KBM-7 (cell line): ENCODE data around the gene PPARG.
A peak's percentile ranks its signal among the peaks of the same experiment; 100 is the strongest.
"Not testable (repeated sequence)": the region's sequence is repeated elsewhere in the genome, so short reads cannot be mapped to it uniquely, and the experiment has no call there.

ENCODE experiments used
- DNase-seq: peaks from one replicate; pipeline ENCODE4 v3.0.0-alpha.2; 2015
- in situ Hi-C: fragments of 300-500 bp; cut with MboI; formaldehyde crosslinking; loops from 2 replicates; pipeline ENCODE4 v1.14.3; 2020; ENCODE audit warnings: low sequenced_read_pairs, low pct_unique_long_range_greater_than_20kb, mixed read lengths

The PPARG gene

GRCh38 chr3:12357456-12357855 lies 68.6 kb downstream of the PPARG start:
- no peak for DNase-seq
- in situ Hi-C loops: no loop called here

- in situ Hi-C loops: no loop called here
- DNase-seq: no peak
These were observed 74.7 kb downstream of the PPARG start for GRCh38 chr3:12363397-12364195.

- in situ Hi-C loops: no loop called here
- no peak for DNase-seq
These were observed 78.5 kb downstream of the PPARG start for GRCh38 chr3:12367346-12367745.

- in situ Hi-C loops: no loop called here
- DNase-seq: no peak
These were observed 80.2 kb downstream of the PPARG start for GRCh38 chr3:12369029-12369428.

GRCh38 chr3:12369598-12369997 lies 80.7 kb downstream of the PPARG start:
- in situ Hi-C loops: no loop called here
- no peak for DNase-seq

- DNase-seq: no peak
- in situ Hi-C loops: no loop called here
These were observed 81.9 kb downstream of the PPARG start for GRCh38 chr3:12370758-12371157.

- DNase-seq: no peak
- in situ Hi-C loops: no loop called here
These were observed 82.8 kb downstream of the PPARG start for GRCh38 chr3:12371525-12372140.

- in situ Hi-C loops: no loop called here
- no peak for DNase-seq
These were observed 83.9 kb downstream of the PPARG start for GRCh38 chr3:12372741-12373280.

- DNase-seq: no peak
- in situ Hi-C loops: no loop called here
These were observed 86.7 kb downstream of the PPARG start for GRCh38 chr3:12375572-12375971.

GRCh38 chr3:12379640-12380429 lies 91.0 kb downstream of the PPARG start:
- in situ Hi-C loops: no loop called here
- no peak for DNase-seq

GRCh38 chr3:12380461-12380860 lies 91.6 kb downstream of the PPARG start:
- DNase-seq: peak; percentile 10

GRCh38 chr3:12381199-12381598 lies 92.3 kb downstream of the PPARG start:
- in situ Hi-C loops: no loop called here
- no peak for DNase-seq

More at GRCh38 chr3:12380461-12380860, 91.6 kb downstream of the PPARG start:
- in situ Hi-C loops: no loop called here

- in situ Hi-C loops: no loop called here
These were observed 94.3 kb downstream of the PPARG start for GRCh38 chr3:12383218-12383617.

GRCh38 chr3:12384451-12385233 lies 95.8 kb downstream of the PPARG start:
- DNase-seq: no peak
- in situ Hi-C loops: no loop called here

More at GRCh38 chr3:12383218-12383617, 94.3 kb downstream of the PPARG start:
- DNase-seq: no peak

- DNase-seq, in situ Hi-C loops: not testable (repeated sequence)
These were observed 97.8 kb downstream of the PPARG start for GRCh38 chr3:12386514-12387291.

GRCh38 chr3:12388185-12388584 lies 99.3 kb downstream of the PPARG start:
- DNase-seq: no peak
- in situ Hi-C loops: no loop called here

GRCh38 chr3:12392101-12392878 lies 103.4 kb downstream of the PPARG start:
- in situ Hi-C loops: no loop called here
- DNase-seq: no peak

GRCh38 chr3:12393894-12394293 lies 105.0 kb downstream of the PPARG start:
- DNase-seq: no peak

More at GRCh38 chr3:12393894-12394293, 105.0 kb downstream of the PPARG start:
- in situ Hi-C loops: no loop called here
